Adipocyte (in vitro differentiated cells): ENCODE results near the gene ANKRD13B.
"Not testable (repeated sequence)": the region's sequence is repeated elsewhere in the genome, so short reads cannot be mapped to it uniquely, and the experiment has no call there.

Experiments used
- DNase-seq: peaks from one replicate; pipeline ENCODE4 v3.0.0-alpha.2; 2015; ENCODE audit warnings: low read depth
- H3K27me3 ChIP-seq: replicated peaks from 2 replicates; pipeline ENCODE4 v1.7.0; 2013; ENCODE audit warnings: mild to moderate bottlenecking, low read length, moderate library complexity; ENCODE audit not compliant: control insufficient read depth, insufficient read depth
- H3K36me3 ChIP-seq: 2 replicates; pipeline ENCODE4 v1.7.0; 2013; ENCODE audit warnings: low read length, mild to moderate bottlenecking, moderate library complexity; ENCODE audit not compliant: control insufficient read depth, insufficient read depth, severe bottlenecking
- H3K4me1 ChIP-seq: 2 replicates; pipeline ENCODE4 v1.7.0; 2013; ENCODE audit warnings: mild to moderate bottlenecking, low read length, moderate library complexity; ENCODE audit not compliant: control insufficient read depth, insufficient read depth
- H3K4me3 ChIP-seq: 2 replicates; pipeline ENCODE4 v1.7.0; 2013; ENCODE audit warnings: mild to moderate bottlenecking, low read length, moderate library complexity
- H3K9ac ChIP-seq: 2 replicates; pipeline ENCODE4 v1.7.0; 2013; ENCODE audit warnings: mild to moderate bottlenecking, low read length, moderate library complexity
- H3K9me3 ChIP-seq: 2 replicates; pipeline ENCODE4 v1.7.0; 2013; ENCODE audit warnings: mild to moderate bottlenecking, low read length, moderate library complexity; ENCODE audit not compliant: control insufficient read depth

ANKRD13B gene

GRCh38 chr17:29592850-29593551 is at the start of gene ANKRD13B:
ANKRD13B (plus strand) TSS chr17:29593132; CDS start chr17:29593622, 490 bp downstream.
- Histone ChIP-seq H3K9ac (peak within 1 kb of the TSS; percentile 72), H3K27me3 (no peaks in the 10 kb centered on the region), H3K9me3 (no peaks in the 10 kb centered on the region), H3K4me3 (peak within 1 kb of the TSS; percentile 80), H3K4me1 (peaks cover 72% of the 10 kb centered on the region), H3K36me3 (no peaks in the 10 kb centered on the region)
- peak; percentile 66 for DNase-seq

GRCh38 chr17:29544066-29544465 is 48.9 kb upstream of the ANKRD13B start:
- no peak overlapping the region for H3K4me3 ChIP-seq
- H3K9ac ChIP-seq: no peak overlapping the region
- peaks cover 48% of the 10 kb centered on the region for H3K36me3 ChIP-seq
- H3K4me1 ChIP-seq: peaks cover 15% of the 10 kb centered on the region
- H3K27me3 ChIP-seq: no peaks in the 10 kb centered on the region
- no peak for DNase-seq
- no peaks in the 10 kb centered on the region for H3K9me3 ChIP-seq

- no peak overlapping the region for H3K4me3 ChIP-seq
- no peak overlapping the region for H3K9ac ChIP-seq
- peaks cover 26% of the 10 kb centered on the region for H3K4me1 ChIP-seq
- H3K9me3 ChIP-seq: no peaks in the 10 kb centered on the region
- H3K36me3 ChIP-seq: peaks cover 36% of the 10 kb centered on the region
- no peaks in the 10 kb centered on the region for H3K27me3 ChIP-seq
- DNase-seq: peak; percentile 34
These were observed 46.8 kb upstream of the ANKRD13B start for GRCh38 chr17:29546085-29546484.

- DNase-seq: peak; percentile 52
- peaks cover 35% of the 10 kb centered on the region for H3K36me3 ChIP-seq
- H3K4me1 ChIP-seq: peaks cover 26% of the 10 kb centered on the region
- H3K9ac ChIP-seq: no peak overlapping the region
- H3K27me3 ChIP-seq: no peaks in the 10 kb centered on the region
- H3K9me3 ChIP-seq: no peaks in the 10 kb centered on the region
- no peak overlapping the region for H3K4me3 ChIP-seq
These were observed 46.1 kb upstream of the ANKRD13B start for GRCh38 chr17:29546830-29547229.

GRCh38 chr17:29549177-29549923 is 43.6 kb upstream of the ANKRD13B start:
- peaks cover 13% of the 10 kb centered on the region for H3K36me3 ChIP-seq
- no peak overlapping the region for H3K9ac ChIP-seq
- H3K4me3 ChIP-seq: no peak overlapping the region
- H3K9me3 ChIP-seq: no peaks in the 10 kb centered on the region
- peaks cover 26% of the 10 kb centered on the region for H3K4me1 ChIP-seq
- H3K27me3 ChIP-seq: no peaks in the 10 kb centered on the region
- peak; percentile 64 for DNase-seq

- H3K9ac ChIP-seq: no peak overlapping the region
- no peak for DNase-seq
- H3K36me3 ChIP-seq: peaks cover 14% of the 10 kb centered on the region
- no peak overlapping the region for H3K4me3 ChIP-seq
- no peaks in the 10 kb centered on the region for H3K27me3 ChIP-seq
- peaks cover 12% of the 10 kb centered on the region for H3K4me1 ChIP-seq
- H3K9me3 ChIP-seq: no peaks in the 10 kb centered on the region
These were observed 37.1 kb upstream of the ANKRD13B start for GRCh38 chr17:29555840-29556239.

GRCh38 chr17:29557085-29557738 is 35.7 kb upstream of the ANKRD13B start:
- Histone ChIP-seq H3K4me1 (peaks cover 25% of the 10 kb centered on the region), H3K9me3 (no peaks in the 10 kb centered on the region), H3K27me3 (no peaks in the 10 kb centered on the region), H3K36me3 (peaks cover 18% of the 10 kb centered on the region), H3K4me3 (no peak overlapping the region), H3K9ac (no peak overlapping the region)
- DNase-seq: peak; percentile 33

GRCh38 chr17:29557739-29558116 is 35.2 kb upstream of the ANKRD13B start:
- Histone ChIP-seq H3K4me1 (peaks cover 25% of the 10 kb centered on the region), H3K27me3 (no peaks in the 10 kb centered on the region), H3K36me3 (peaks cover 24% of the 10 kb centered on the region), H3K4me3 (no peak overlapping the region), H3K9me3 (no peaks in the 10 kb centered on the region), H3K9ac (no peak overlapping the region)
- DNase-seq: no peak

- not testable (repeated sequence) for DNase-seq, H3K9me3 ChIP-seq, H3K4me3 ChIP-seq, H3K9ac ChIP-seq, H3K27me3 ChIP-seq
- Histone ChIP-seq H3K4me1 (peaks cover 25% of the 10 kb centered on the region), H3K36me3 (peaks cover 27% of the 10 kb centered on the region)
These were observed 34.8 kb upstream of the ANKRD13B start for GRCh38 chr17:29558139-29558538.

- no peaks in the 10 kb centered on the region for H3K27me3 ChIP-seq
- H3K9me3 ChIP-seq: no peaks in the 10 kb centered on the region
- no peak overlapping the region for H3K4me3 ChIP-seq
- H3K9ac ChIP-seq: no peak overlapping the region
- H3K36me3 ChIP-seq: peaks cover 27% of the 10 kb centered on the region
- DNase-seq: no peak
- peaks cover 27% of the 10 kb centered on the region for H3K4me1 ChIP-seq
These were observed 33.3 kb upstream of the ANKRD13B start for GRCh38 chr17:29559640-29560039.

GRCh38 chr17:29560316-29560715 is 32.6 kb upstream of the ANKRD13B start:
- no peaks in the 10 kb centered on the region for H3K27me3 ChIP-seq
- H3K9ac ChIP-seq: no peak overlapping the region
- H3K36me3 ChIP-seq: peaks cover 27% of the 10 kb centered on the region
- no peak for DNase-seq
- H3K4me1 ChIP-seq: peaks cover 29% of the 10 kb centered on the region
- H3K9me3 ChIP-seq: no peaks in the 10 kb centered on the region
- H3K4me3 ChIP-seq: no peak overlapping the region
